ENCODE measurements around the gene VPS39. TPM values are rescaled to one million over a fixed set of nuclear protein-coding genes. Genes with fewer than 3 reads are reported as not detected.

The VPS39 gene
- total and polyA plus RNA-seq, 2 experiments from 2014 or later = 28.8 to 43.9 TPM

DNA sequence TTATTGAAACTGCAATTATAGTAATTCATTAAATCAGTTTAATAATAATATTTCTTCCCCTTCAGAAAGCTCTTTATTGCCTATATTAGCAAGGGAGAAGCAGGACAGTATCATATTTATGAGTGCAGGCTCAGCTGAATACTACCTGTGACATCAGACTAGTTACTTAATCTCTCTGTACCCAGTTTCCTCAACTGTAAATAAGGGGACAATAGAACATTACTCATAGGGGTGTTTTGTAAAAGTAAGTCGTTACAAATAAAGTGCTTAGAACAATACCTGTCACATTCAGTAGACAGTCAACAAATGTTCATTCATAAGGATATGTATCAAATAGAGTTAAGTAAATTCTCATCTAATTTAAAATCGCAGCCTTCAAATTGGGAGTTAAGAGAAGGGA, 12.1 kb upstream of the VPS39 start:
- Histone ChIP-seq H3K4me2 (no peak overlapping the region), H3K4me1 (ENCODE audit: insufficient read depth) (no peaks in the 10 kb centered on the region), H4K20me1 (ENCODE audit: insufficient read depth, poor library complexity, severe bottlenecking) (no peaks in the 10 kb centered on the region), H3K27ac (no peak overlapping the region), H3K36me3 (replicated peaks; ENCODE audit: insufficient read depth, low read depth) (peaks cover 11% of the 10 kb centered on the region), H2AFZ (no peak overlapping the region), H3K4me3 (no peak overlapping the region), H3K27me3 (no peaks in the 10 kb centered on the region), H3K9me3 (ENCODE audit: low read depth) (no peaks in the 10 kb centered on the region), H3K79me2 (no peaks in the 10 kb centered on the region), H3K9me2 (replicated peaks; ENCODE audit: insufficient read depth) (no peaks in the 10 kb centered on the region)
- WGBS (ENCODE audit: low lambda C conversion rate, missing lambda C conversion rate) = 50% methylated on average over 2 of the region's 2 CpGs
- DNase-seq (ENCODE audit: low spot score) = no peak
- TF ChIP-seq, protein P1, sequence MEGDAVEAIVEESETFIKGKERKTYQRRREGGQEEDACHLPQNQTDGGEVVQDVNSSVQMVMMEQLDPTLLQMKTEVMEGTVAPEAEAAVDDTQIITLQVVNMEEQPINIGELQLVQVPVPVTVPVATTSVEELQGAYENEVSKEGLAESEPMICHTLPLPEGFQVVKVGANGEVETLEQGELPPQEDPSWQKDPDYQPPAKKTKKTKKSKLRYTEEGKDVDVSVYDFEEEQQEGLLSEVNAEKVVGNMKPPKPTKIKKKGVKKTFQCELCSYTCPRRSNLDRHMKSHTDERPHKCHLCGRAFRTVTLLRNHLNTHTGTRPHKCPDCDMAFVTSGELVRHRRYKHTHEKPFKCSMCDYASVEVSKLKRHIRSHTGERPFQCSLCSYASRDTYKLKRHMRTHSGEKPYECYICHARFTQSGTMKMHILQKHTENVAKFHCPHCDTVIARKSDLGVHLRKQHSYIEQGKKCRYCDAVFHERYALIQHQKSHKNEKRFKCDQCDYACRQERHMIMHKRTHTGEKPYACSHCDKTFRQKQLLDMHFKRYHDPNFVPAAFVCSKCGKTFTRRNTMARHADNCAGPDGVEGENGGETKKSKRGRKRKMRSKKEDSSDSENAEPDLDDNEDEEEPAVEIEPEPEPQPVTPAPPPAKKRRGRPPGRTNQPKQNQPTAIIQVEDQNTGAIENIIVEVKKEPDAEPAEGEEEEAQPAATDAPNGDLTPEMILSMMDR (IDR thresholded peaks at IDR 0.05; ENCODE audit: poor library complexity) = no peak
- TF ChIP-seq EZH2 (IDR thresholded peaks at IDR 0.05; ENCODE audit: borderline replicate concordance) (no peak), EZH2phosphoT487 (IDR thresholded peaks at IDR 0.05; ENCODE audit: low read depth, severe bottlenecking, unreplicated experiment) (no peak)

DNA sequence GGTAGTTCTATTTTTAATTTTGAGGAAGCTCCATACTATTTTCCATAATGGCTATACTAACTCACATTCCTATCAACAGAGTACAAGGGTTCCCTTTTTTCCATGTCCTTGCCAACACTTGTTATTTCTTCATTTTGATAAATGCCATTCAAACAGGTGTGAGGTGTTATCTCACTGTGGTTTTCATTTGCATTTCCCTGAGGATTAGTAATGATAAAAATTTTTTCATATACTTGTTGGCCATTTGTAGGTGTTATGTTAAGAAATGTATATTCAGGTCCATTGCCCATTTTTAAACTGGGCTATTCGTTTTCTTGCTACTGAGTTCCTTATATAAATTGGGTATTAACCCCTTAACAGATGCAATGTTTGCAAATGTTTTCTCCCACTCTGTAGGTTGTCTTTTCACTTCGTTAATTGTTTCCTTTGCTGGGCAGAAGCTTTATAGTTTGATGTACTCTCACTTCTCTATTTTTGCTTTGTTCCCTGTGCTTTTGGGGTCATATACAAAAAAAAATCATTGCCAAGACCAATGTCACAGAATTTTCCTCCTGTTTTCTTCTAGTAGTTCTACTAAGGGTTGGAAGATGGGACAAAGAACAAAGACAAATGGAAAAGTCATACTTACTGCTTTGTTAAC, 11.0 kb upstream of the VPS39 start:
- Histone ChIP-seq H3K4me3 (no peak overlapping the region), H3K27ac (no peak overlapping the region), H3K4me1 (ENCODE audit: insufficient read depth) (no peaks in the 10 kb centered on the region), H3K27me3 (no peaks in the 10 kb centered on the region), H3K4me2 (no peak overlapping the region), H3K9me3 (ENCODE audit: low read depth) (no peaks in the 10 kb centered on the region), H4K20me1 (ENCODE audit: insufficient read depth, poor library complexity, severe bottlenecking) (no peaks in the 10 kb centered on the region), H2AFZ (no peak overlapping the region), H3K79me2 (no peaks in the 10 kb centered on the region), H3K9me2 (replicated peaks; ENCODE audit: insufficient read depth) (no peaks in the 10 kb centered on the region), H3K36me3 (replicated peaks; ENCODE audit: insufficient read depth, low read depth) (peaks cover 11% of the 10 kb centered on the region)
- no peak for DNase-seq (ENCODE audit: low spot score)
- 42% methylated on average over 2 of the region's 2 CpGs for WGBS (ENCODE audit: low lambda C conversion rate, missing lambda C conversion rate)
- TF ChIP-seq EZH2 (IDR thresholded peaks at IDR 0.05; ENCODE audit: borderline replicate concordance) (no peak), EZH2phosphoT487 (IDR thresholded peaks at IDR 0.05; ENCODE audit: low read depth, severe bottlenecking, unreplicated experiment) (no peak)
- TF ChIP-seq, protein P1 (IDR thresholded peaks at IDR 0.05; ENCODE audit: poor library complexity) = no peak

DNA sequence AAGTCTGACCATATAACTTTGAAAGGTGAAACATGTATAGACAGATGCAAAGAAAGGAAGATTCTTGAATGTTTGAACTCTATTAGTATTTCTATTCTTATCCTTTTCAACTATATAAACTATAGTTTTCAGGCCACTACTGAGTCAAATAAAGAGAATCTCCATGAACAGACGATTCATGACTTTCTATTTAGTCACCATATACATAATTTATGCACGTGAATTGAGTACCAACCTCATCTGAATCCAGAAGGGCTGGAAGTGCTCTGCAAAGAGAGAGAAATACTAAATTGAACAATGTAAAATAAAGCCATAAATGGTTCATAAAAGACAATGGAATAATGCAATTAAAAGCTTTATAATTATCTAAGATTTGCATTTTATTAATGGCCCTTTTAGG, 9.5 kb upstream of the VPS39 start:
- H2AFZ ChIP-seq = no peak overlapping the region
- no peak overlapping the region for H3K4me2 ChIP-seq
- H3K36me3 ChIP-seq (replicated peaks; ENCODE audit: insufficient read depth, low read depth) = peaks cover 11% of the 10 kb centered on the region
- TF ChIP-seq EZH2 (IDR thresholded peaks at IDR 0.05; ENCODE audit: borderline replicate concordance) (no peak), EZH2phosphoT487 (IDR thresholded peaks at IDR 0.05; ENCODE audit: low read depth, severe bottlenecking, unreplicated experiment) (no peak)
- TF ChIP-seq, protein P1 (IDR thresholded peaks at IDR 0.05; ENCODE audit: poor library complexity) = no peak
- WGBS (ENCODE audit: low lambda C conversion rate, missing lambda C conversion rate) = 96% methylated on average over 2 of the region's 2 CpGs
- H4K20me1 ChIP-seq (ENCODE audit: insufficient read depth, poor library complexity, severe bottlenecking) = no peaks in the 10 kb centered on the region
- no peak overlapping the region for H3K4me3 ChIP-seq
- no peaks in the 10 kb centered on the region for H3K79me2 ChIP-seq
- no peaks in the 10 kb centered on the region for H3K9me3 ChIP-seq (ENCODE audit: low read depth)
- DNase-seq (ENCODE audit: low spot score) = no peak
- no peaks in the 10 kb centered on the region for H3K4me1 ChIP-seq (ENCODE audit: insufficient read depth)
- no peaks in the 10 kb centered on the region for H3K9me2 ChIP-seq (replicated peaks; ENCODE audit: insufficient read depth)
- H3K27me3 ChIP-seq = no peaks in the 10 kb centered on the region
- H3K27ac ChIP-seq = no peak overlapping the region

All from hepatocyte (in vitro differentiated cells).